Upper lobe of left lung (tissue), 4 donors: ENCODE data around the gene ZCCHC7.

Source experiments
- POLR2A ChIP-seq, 4 donors: fragments of 450-650 bp; IDR thresholded peaks; one replicate each; pipeline ENCODE4 v1.5.1; 2016 to 2017; ENCODE audit warnings: antibody characterized with exemption in 4 of 4, mild to moderate bottlenecking in 2 of 4
- TF ChIP-seq, protein P1 (sequence below), 6 experiments: fragments of 450-650 bp in 4 of 6; fragments of 200-600 bp in 2 of 6; sonication (generic) in 2 of 6; IDR thresholded peaks; one replicate each; pipeline ENCODE4 v1.5.1; 2016 to 2019; ENCODE audit warnings: antibody characterized with exemption in 6 of 6

DNA sequence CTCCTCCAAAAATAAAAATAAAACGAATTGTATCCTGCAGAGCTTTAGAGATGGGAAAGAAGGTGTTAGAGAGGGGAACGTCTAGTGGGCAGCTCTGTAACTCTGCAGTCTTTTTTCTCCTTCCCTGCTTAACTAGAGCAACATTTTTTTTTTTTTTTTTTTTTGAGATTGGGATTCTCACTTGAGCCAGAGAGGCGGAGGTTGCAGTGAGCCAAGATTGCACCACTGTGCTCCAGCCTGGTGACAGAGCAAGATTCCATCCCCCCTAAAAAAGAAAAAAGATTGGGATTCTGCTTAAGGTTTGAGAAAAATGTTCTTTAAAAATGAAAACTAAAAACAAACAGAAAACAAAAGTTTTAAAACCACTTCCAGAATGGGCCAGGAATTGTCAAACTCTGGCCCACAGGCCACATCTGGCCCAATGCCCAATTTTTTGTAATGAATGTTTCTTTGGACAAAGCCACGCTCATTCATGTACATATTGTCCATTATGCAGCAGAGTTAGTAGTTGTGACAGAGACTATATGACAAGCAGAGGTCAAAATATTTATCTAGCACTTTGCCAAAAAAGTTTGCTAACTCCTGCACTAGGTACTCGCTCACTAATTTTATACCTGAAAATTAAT, 98.5 kb downstream of the ZCCHC7 start:
- TF ChIP-seq, protein P1, sequence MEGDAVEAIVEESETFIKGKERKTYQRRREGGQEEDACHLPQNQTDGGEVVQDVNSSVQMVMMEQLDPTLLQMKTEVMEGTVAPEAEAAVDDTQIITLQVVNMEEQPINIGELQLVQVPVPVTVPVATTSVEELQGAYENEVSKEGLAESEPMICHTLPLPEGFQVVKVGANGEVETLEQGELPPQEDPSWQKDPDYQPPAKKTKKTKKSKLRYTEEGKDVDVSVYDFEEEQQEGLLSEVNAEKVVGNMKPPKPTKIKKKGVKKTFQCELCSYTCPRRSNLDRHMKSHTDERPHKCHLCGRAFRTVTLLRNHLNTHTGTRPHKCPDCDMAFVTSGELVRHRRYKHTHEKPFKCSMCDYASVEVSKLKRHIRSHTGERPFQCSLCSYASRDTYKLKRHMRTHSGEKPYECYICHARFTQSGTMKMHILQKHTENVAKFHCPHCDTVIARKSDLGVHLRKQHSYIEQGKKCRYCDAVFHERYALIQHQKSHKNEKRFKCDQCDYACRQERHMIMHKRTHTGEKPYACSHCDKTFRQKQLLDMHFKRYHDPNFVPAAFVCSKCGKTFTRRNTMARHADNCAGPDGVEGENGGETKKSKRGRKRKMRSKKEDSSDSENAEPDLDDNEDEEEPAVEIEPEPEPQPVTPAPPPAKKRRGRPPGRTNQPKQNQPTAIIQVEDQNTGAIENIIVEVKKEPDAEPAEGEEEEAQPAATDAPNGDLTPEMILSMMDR (IDR thresholded peaks at IDR 0.05): no peak
- TF ChIP-seq POLR2A (IDR thresholded peaks at IDR 0.05): no peak
